HG03135 (cell line): ENCODE results near the gene SDCBP2.

Experiments used
- ATAC-seq: cut with Tn5 transposase; IDR thresholded peaks from one replicate; pipeline ENCODE4 v1.9.1; 2021; ENCODE audit warnings: mild to moderate bottlenecking, moderate library complexity; ENCODE audit not compliant: unreplicated experiment

The SDCBP2 gene

DNA sequence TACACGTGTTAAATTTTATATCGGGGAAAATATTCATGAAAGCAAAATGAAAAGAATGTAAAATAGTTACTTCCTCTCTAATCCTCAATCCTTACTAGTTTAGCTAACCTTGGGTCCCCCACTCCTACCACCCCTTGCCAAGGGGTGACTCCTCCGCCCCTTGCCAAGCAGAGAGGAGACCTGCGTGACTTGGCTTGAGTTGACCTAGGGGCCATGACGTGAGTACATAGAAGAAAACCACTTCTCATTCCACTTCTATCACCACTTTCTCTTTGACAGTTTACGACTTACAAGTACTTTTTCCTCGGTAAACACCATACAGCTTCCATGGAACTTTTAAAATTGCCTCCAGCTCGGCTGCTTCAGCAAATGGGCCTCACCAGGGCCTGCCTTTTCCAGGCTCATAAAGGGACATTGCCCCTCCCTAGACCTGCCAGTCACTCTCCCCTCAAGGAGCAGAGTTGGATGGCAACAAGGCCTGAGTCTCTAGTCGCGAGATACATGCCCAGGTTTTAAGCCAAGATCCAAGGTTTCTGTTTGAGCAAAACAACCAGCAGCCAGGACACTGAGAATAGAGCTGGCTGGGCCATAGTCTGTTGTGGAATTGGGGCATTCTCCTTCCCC, 29.9 kb downstream of the SDCBP2 start:
- ATAC-seq = no peak

DNA sequence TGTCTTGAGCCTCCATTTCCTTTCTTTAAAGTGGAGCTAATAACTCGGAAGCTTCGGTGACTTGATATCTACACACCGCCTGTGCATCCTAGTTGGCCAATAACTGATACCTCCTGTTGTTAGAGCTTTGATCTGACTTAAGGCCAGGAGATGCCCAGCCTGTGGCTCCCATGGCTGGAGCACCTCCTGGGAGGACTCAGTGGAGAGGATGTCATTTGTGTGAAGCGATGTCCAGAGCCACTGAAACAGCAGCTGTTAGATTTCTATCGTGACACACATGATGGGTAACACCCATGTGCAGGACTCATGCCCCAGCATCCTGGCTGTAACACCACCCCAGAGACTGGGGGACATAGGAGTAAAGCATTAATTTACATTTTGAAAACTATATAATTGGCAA, 30.8 kb downstream of the SDCBP2 start:
- no peak for ATAC-seq

DNA sequence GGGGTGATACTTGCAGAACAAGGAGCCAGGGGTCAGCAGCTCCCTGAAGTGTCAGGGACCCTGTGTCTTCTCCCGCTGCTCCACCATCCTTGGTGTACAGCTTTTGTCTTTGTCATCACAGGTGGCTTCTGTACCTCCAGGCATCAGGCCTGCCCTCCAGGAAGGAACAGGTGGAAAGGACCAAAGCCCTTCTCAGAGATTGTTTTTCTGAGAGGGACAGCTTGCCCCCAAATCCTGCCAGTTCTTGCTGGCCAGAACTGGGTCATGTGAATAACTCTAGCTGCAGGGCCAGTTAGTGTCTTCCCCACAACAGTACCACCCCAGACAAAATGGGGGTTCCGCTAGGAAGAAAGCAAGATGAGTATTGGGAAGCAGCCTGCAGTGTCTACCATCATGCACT, 31.5 kb downstream of the SDCBP2 start:
- ATAC-seq = no peak

DNA sequence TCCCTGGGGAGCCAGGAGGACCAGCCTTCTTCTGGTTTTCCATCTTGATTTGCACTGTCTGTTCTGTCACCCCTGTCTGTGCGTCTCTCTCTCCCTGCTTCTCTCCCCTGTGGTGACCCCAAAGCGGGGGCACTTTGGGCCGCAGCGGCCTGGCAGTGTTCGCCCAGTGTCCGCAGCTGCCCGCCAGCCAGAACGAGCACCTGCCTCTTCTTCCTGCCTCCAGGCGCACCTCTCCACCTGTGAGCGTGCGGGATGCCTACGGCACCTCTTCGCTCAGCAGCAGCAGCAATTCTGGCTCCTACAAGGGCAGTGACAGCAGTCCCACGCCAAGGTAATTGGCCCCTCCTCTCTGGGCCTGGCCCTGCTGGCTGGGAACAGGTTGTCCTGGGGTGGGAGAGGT, 32.0 kb downstream of the SDCBP2 start:
- no peak for ATAC-seq

DNA sequence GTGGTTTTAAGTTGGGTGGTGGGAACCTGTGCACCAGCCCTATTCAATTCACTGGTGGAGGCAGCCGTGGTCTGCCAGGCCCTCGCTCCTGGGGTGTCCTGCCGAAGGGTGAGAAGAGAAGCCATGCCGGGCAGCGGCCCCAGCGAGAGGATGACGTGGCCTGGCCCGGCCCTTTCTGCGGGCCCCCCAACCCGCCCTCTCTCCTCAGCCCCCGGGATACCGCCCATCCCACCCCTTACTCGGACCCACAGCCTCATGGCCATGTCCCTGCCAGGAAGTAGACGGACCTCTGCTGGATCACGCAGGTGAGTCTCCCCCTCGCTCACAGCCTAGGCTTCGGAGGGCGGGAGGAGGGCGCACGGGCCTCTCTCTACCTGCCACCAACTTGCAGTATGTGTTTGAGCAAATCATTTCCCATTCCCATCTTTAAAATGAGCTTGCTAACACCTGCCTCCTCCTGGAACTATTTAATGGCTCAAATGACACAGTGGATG, 32.8 kb downstream of the SDCBP2 start:
- no peak for ATAC-seq

DNA sequence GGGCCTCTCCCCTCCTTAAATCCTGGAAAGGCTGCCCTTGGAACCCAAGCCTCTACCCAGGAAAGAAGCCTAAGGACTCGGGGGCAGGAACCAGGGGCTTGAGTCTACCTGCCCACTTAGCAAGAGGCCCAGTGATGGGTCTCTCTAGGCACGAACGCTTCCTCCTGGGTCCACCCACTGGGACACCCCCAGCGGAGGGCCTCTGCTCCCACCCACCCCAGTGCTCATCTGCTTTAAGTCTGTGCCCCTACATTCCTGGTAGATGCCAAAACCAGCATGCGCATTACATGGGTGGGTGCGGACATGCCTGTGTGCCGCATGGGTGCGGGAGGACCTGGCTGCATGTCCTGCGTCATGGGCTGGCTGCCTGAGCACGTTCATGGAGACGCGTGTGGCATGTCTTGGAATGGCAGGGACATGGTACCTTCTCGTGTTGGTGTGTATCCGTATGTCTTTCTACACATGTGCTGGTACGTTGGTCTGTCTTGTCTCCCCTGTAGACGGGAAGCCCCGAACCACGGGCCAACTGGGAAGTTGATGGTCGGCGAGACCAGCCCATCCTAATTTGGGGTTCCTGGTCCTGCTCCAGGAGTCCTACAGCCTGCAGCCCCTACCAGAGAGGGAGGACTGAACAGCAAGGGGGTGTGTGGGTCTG, 33.5 kb downstream of the SDCBP2 start:
- ATAC-seq = no peak

DNA sequence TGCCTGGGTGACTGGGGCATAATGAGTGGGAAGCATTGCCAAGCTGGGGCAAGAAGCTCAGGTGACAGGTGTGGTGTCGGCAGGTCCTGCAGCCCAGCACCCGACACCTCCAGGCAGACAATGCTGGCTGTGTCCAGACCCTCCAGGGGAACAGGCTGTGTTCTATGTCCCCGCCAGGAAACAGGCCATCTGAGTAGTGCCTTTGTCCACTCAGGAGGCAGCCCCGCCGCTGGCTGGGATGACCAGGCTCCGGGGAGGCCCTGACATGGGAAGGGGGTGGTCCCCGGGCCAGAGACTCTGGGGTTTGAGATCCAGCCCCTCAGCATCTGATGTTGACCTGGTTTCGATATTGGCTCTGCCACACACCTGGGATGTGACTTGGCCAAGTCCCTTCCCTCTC, 34.4 kb downstream of the SDCBP2 start:
- ATAC-seq = no peak

DNA sequence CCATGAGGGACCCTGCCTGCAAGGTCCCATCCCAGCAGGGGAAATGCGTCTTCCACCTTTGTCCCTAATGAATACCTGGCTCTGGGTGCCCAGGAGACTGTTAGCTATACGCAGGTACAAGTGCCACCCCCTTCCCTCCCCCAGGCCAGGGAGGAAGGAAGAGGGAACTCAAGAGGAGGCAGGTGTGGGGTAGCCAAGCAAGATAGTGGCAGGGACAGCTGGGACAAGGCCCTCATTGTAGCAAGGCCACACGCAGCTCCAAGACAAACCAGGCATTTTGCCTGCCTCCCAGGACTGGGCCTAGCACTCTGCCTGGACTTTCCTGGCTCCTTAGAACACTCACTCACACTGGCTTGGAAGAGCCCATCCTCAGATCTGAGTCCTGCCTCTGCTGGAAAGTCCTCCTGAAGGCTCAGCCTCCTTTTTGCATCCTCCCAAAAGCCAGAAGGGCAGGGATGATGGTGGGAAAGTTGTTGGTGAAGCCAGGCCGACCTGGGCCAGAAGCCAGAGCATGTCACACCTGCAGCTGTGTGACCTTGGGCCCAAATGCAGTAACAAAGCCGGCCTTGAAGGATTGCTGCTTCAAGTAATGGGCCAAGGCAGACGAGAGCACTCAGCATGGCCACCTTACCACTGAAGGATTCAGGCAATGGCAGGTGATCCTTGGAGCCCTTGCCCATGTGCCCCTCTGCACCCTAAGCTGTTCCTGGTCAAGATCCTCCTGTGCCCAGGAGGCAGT, 35.1 kb downstream of the SDCBP2 start:
- ATAC-seq = no peak

DNA sequence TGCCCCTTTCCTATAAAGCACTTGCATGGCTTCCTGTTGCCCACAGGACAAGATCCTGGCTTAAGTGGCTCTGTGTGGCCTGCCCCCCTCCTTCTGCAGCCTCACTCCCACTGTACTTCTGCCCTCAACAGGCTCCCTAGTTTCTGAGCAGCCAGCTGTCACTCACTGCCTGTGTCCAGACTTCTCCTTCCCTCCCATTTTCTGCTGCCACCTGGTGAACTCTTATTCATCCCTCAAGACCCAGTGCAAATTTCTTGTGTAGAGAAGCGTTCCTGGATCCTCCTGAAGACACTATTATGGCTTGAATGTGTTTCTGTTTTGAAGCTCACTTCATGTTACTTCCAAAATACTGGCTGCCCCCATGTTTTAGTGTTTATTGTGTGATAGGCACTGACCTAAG, 36.3 kb downstream of the SDCBP2 start:
- ATAC-seq = no peak

DNA sequence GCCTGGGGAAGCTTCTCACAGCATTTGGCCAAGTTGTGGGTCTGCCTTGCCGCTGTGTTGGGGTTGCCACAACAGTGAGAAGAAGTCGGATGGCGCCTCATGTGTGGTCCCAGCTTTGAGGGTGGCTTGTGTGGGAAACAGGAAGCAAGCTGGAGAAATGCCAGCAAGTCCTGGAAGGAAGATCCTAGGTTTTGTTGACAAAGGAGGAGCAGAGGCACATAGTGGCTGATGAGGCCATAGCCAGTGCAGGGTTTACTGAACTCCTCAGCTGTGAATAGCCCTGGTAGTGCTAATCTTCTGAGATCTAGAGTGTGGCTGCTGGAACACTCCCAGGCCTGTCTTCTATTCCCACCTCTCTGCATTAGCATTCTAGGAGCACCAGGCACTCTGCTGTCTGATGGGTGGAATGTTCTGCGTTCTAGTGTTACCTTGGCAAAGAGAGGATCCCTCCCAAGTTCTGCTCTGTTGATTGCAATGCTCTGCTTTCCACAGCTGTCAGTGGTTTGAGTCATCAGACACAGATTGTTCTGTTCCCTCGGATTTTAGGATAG, 37.7 kb downstream of the SDCBP2 start:
- ATAC-seq = no peak

DNA sequence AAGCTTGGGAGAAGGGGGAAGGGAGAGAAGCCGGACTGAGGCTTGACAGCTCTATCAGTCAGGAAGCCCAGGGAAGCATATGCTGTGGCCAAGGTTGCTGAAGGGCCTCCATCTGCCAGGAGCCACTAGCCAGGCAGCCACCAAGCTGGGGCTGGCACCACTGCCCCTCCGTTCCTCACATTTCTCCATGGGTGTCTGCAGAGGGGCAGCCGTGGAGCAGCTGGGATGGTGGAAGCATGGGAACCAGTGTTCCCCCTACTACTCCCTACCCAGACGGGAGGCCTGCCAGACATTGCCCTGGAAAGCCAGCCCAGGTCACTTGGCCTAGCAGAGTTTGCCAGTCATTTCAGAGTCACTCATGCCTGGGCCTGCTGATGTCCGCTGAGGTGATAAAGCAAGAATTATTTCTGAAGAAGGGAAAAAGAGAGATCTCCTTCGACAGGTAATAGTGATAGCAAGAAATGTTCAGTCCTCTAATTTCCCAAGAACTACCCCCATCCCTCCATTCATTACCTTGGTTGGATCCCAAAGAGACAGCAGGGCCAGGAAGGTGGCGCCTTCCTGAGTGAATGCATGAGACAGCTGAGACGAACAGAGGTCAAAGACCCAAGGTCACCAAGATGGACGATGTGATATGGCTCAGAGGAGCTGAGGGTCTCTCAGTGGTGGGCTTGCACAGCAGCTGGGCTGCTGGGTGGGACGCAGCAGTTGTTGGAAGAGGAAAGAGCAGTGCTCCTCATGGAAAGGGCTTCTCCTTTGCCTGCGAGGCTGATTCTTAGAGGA, 41.0 kb downstream of the SDCBP2 start:
- ATAC-seq = no peak

DNA sequence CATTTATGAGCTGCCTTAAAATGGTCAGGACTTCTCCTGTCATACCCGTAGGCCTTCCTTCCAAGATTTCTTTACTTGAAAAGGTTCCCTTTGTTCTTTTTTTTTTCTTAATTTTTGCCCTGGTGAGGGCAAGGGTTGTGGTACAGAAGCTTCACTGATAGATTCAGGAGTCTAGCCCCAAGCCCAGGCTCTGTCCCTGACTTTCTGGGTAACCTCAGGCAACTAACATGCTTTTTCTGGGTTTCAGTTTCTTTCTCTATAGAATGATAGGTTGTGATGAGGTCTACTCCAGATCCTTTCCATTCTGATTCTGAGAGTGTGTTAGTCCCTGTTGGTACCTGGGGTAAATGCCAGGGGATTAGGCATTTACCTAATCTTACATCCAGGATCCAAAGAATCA, 41.6 kb downstream of the SDCBP2 start:
- ATAC-seq = no peak

DNA sequence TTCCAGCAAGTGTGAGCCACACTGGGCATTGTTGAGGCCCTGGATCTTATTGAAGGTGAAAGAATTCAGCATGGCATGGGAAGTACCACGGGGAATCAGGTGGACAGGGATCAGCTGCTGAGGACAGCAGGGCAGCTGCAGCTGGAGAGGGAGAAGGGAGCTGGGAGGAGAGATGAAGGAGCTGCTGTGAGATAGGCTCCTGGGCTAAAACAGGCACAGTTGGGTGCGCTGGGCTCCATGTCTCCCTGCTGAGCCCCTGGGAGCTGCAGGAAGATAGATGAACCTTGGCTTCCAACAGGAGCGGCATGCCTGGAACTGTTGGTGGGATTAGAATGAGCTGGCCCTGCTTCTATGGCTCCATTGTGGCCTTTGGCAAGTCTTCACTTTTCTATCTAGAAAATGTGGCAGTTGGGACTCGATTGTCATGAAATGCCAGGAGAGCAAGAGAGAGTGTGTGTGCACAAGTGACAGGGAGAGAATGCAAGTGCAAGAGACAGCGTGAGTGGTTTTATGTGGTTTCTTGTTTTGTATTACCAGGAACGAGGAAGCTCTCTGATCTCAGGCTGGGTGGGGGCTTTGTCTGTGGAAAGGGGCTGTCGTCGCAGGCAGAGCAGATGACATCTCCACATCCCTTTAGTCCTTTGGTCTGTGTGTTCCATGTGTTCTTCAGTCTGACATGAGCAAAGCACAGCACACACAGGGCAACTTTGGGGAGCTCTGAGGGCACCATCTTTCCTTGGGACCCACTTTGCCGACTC, 42.5 kb downstream of the SDCBP2 start:
- ATAC-seq = no peak

DNA sequence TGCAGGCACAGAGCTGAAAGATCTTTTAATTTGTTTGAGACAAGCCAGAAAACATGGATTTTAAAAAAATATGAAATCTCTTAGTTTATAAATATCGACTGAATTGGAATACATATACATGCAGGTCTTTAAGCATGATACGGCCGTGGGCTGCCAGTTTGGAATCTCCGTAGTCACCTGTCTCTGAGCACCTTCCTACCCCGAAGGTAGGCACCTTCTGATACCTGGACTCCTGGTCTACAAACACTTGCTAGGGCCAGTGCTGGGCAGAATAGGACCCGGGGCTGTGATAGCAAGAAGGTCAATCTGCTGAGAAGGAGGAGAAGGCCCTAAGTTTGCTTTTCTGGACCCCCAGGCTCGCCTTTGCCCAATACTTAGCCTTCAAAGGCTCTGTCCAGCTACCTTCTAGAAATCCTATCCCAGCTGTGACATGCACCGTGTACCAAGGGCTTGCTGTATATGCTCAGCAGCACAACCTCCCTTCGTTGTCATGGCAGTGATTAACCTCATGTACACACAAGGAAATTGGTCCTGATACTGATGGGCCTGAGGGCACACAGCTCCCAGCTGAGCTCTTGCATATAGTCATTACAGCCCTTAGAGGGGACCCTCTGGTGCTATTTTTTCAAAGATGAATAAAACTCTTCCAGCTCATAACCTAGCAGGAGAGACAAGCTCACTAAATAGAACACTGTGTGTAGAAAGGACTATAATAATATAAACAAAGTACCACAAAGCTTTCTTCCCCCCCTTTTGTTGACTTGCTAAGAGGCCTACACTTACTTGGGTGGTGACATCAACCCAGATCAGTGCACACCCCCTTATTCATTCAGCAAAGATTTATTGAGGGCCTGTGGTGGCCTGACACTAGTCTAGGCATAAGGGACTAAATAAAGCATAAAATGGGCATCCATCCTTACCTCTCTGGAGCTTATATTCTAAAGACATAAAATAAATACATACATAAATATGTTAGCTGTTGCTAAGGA, 45.1 kb downstream of the SDCBP2 start:
- no peak for ATAC-seq

DNA sequence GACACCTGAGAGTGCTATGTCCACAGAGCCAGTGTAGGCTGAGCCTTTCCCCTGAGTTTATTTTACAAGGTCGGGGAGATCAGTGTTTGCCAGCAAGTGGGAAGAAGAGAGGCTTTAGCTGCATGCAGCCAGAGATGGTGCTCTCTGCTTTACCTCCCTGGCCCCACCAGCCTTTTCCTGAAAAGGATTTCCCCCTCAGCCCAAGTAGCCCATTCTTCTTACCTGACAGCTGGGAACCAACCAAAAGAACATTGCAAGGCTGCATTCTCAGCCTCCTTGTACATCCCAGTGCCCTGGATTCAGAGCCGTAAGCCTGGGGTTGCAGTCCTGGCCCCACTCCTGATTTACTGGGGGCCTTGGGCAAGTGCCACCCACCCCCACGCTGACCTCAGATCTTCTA, 46.0 kb downstream of the SDCBP2 start:
- ATAC-seq = no peak

DNA sequence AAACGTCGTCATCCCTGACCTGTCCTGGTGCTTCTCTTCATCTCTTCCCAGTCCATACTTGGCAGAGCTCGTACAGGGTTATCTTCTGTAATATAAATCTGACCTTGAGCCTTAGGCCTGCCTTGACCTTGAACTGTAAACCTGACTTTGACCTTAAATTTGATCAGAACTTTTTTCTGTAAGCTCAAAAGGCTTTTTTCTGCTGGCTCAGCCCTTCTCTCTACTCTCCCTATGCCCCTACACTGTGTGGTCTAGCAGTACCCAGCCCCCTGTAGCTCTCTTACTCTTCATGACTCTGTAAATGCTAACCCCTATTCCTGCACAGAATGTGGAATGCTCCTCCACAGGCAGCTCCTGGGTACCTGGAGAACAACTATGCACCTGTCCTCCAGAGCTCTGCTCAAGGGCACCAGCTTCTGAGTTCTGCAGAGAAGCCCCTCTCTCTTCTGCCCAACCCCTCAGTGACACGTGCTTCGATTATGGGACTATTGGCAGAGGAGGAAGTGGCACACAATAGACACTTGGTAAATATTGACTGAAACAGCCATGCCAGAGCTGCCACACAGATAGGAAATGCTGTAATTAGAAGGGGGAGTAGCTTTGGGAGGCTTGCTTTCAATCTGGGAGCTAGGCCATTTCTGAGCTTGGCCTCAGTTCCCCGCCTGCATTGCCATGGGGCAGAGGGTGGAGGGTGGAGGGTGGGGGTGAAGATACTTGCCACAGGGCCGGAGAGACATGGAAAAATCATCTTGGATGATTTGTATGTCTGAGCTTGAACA, 47.5 kb downstream of the SDCBP2 start:
- ATAC-seq = no peak

DNA sequence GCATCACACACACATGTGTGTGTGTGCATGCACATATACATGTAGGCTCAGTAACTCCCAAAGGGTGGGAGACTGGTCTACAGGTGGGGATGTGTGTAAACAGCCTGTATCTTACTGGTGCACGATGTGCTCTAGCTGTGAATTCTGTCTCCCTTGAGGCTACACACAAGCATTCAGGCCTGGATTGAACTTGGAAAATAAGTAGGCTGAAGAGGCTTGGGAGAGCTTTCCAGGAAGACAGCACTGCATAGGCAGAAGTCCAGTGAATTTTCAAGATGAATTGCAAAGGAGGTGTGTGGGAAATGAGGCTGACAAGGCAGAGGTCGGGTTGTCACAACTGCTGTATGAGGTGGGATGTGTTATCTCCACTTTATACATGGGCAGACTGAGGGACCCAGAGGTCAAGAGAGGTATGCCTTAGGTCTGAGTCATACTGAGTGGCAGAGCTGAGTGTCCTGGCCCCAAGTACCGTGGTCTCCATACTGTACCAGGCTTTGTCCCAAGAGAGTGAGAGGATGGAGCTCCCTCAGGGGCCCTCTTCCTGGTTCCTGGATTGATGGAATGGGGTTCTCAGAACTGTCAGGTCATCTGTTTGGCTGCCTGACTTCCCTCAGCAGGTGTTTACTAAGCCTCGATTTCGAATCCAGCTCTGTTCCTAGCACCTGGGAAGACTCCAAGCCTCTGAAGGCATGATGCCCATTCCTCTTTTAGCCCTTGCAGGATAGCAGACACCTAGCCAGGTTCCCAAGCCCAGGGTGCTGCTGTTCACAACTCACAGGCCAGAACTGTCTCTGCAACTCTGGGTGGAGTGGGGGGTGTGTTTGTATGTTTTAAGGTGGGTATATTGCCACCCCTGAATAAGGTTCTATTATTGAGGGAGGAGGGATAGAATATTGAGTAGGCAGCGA, 48.5 kb downstream of the SDCBP2 start:
- no peak for ATAC-seq
